Keratinocyte (primary cell): ENCODE data around the gene NLGN4X. TPM values are rescaled to one million over a fixed set of nuclear protein-coding genes. Genes with fewer than 3 reads are reported as not detected.

Source experiments
- DNase-seq: peaks from one replicate; pipeline ENCODE4 v3.0.0-alpha.2; 2011; ENCODE audit warnings: low read depth, missing footprints, low spot score
- FAIRE-seq: peaks from 2 replicates; lab custom pipeline; 2011; peaks lifted over from hg19 to GRCh38; lab: Jason Lieb, UNC
- H2AFZ ChIP-seq: 2 replicates; pipeline ENCODE4 v1.6.0; 2012; ENCODE audit warnings: low read length, control low read depth, inconsistent platforms; ENCODE audit not compliant: control insufficient read depth
- H3K27ac ChIP-seq: 2 replicates; pipeline ENCODE4 v1.5.1; 2011; ENCODE audit warnings: low read length; ENCODE audit not compliant: control insufficient read depth, insufficient read depth
- H3K27me3 ChIP-seq: 3 replicates; pipeline ENCODE4 v1.6.0; 2011; ENCODE audit warnings: low read length; ENCODE audit not compliant: control insufficient read depth, insufficient read depth; ENCODE audit errors: extremely low read depth
- H3K36me3 ChIP-seq, 2 experiments: 2 replicates in 1 of 2; 3 replicates in 1 of 2; pipeline ENCODE4 v1.5.1; 2011; ENCODE audit warnings: low read length in 2 of 2, mild to moderate bottlenecking in 1 of 2; ENCODE audit not compliant: control insufficient read depth in 2 of 2, insufficient read depth in 2 of 2; ENCODE audit errors: extremely low read depth in 1 of 2
- H3K4me1 ChIP-seq: 3 replicates; pipeline ENCODE4 v1.5.1; 2011; ENCODE audit warnings: low read length; ENCODE audit not compliant: control insufficient read depth, insufficient read depth; ENCODE audit errors: extremely low read depth
- H3K4me2 ChIP-seq: 3 replicates; pipeline ENCODE4 v1.6.0; 2011; ENCODE audit warnings: low read depth, low read length; ENCODE audit not compliant: control insufficient read depth, insufficient read depth; ENCODE audit errors: extremely low read depth
- H3K4me3 ChIP-seq, 3 experiments: fragments of 200-600 bp in 1 of 3; sonication (generic) in 1 of 3; 2 replicates in 2 of 3; 3 replicates in 1 of 3; pipeline ENCODE4 v1.5.1; 2011 to 2016; ENCODE audit warnings: low read length in 3 of 3, mild to moderate bottlenecking in 3 of 3, control low read depth in 2 of 3, inconsistent platforms in 1 of 3, low read depth in 1 of 3, mixed read lengths in 1 of 3, mixed run types in 1 of 3, moderate library complexity in 1 of 3; ENCODE audit not compliant: control insufficient read depth in 2 of 3, insufficient read depth in 2 of 3; ENCODE audit errors: extremely low read depth in 1 of 3
- H3K79me2 ChIP-seq: 2 replicates; pipeline ENCODE4 v1.6.0; 2012; ENCODE audit warnings: low read length; ENCODE audit not compliant: control insufficient read depth, insufficient read depth
- H3K9ac ChIP-seq: 3 replicates; pipeline ENCODE4 v1.6.0; 2011; ENCODE audit warnings: low read length; ENCODE audit not compliant: control insufficient read depth, insufficient read depth; ENCODE audit errors: extremely low read depth
- H3K9me1 ChIP-seq: 3 replicates; pipeline ENCODE4 v1.6.0; 2011; ENCODE audit warnings: low read length; ENCODE audit not compliant: control insufficient read depth, insufficient read depth; ENCODE audit errors: extremely low read depth
- H3K9me3 ChIP-seq: 2 replicates; pipeline ENCODE4 v1.5.1; 2012; ENCODE audit warnings: low read depth, low read length; ENCODE audit not compliant: control insufficient read depth
- H4K20me1 ChIP-seq: 3 replicates; pipeline ENCODE4 v1.6.0; 2011; ENCODE audit warnings: low read length; ENCODE audit not compliant: control insufficient read depth, insufficient read depth; ENCODE audit errors: extremely low read depth
- CTCF ChIP-seq, 3 experiments: IDR thresholded peaks in 1 of 3; conservative IDR thresholded peaks in 1 of 3; optimal IDR thresholded peaks in 1 of 3; 2 replicates in 2 of 3; 3 replicates in 1 of 3; pipeline versions ENCODE3 to v1.5.1; 2011; ENCODE audit warnings: low read length in 3 of 3, mild to moderate bottlenecking in 3 of 3, moderate library complexity in 2 of 3, control low read depth in 1 of 3, inconsistent platforms in 1 of 3; ENCODE audit not compliant: insufficient read depth in 2 of 3; ENCODE audit errors: extremely low read depth in 1 of 3
- EZH2 ChIP-seq: IDR thresholded peaks from one replicate; pipeline ENCODE4 v1.6.1; 2012; ENCODE audit warnings: inconsistent platforms, mild to moderate bottlenecking, low read length, moderate library complexity
- dilution Hi-C: fragments of 300-500 bp; cut with MboI; formaldehyde crosslinking; loops from one replicate; pipeline ENCODE4 v1.7.0; 2020; ENCODE audit warnings: low sequenced_read_pairs; ENCODE audit not compliant: extremely low pct_ligation_motif_present
- polyA plus RNA-seq, 5 experiments: library from polyadenylated mRNA; depleted of rRNA in 3 of 5; stranded (reverse) in 3 of 5; stranded (forward) in 1 of 5; unstranded in 1 of 5; fragments of >200 nt; gene quantifications; 1 replicate in 1 of 5; 2 replicates in 3 of 5; 3 replicates in 1 of 5; pipeline versions ENCODE4 v1.2.1 to v1.2.3, GENCODE V29; 2011 to 2012; ENCODE audit warnings: missing spikeins in 2 of 5, low read depth in 1 of 5, low replicate concordance in 1 of 5

Gene NLGN4X
- polyA plus RNA-seq, 1 donor (not counting 4 experiments of a cell fraction or from before 2014, with no cell fraction given), result 2.0 TPM

- no peak for DNase-seq
- TF ChIP-seq CTCF (optimal IDR thresholded peaks at IDR 0.05 in 1 of 3, IDR thresholded peaks at IDR 0.05 in 1 of 3, conservative IDR thresholded peaks at IDR 0.05 in 1 of 3; ENCODE audit: extremely low read depth in 1 of 3, insufficient read depth in 2 of 3, low read length in 3 of 3) (no peak), EZH2 (no peak)
- no peaks in the 10 kb centered on the region for H3K9me1 ChIP-seq
- H3K4me3 ChIP-seq, result no peak overlapping the region
- peaks cover 2% of the 10 kb centered on the region for H3K4me1 ChIP-seq
- no peaks in the 10 kb centered on the region for H3K27me3 ChIP-seq
- no peak for FAIRE-seq
- no peaks in the 10 kb centered on the region for H3K79me2 ChIP-seq
- no peak overlapping the region for H2AFZ ChIP-seq
- no peaks in the 10 kb centered on the region for H3K9me3 ChIP-seq
- no peaks in the 10 kb centered on the region for H3K36me3 ChIP-seq
- dilution Hi-C loops, result no loop called here
- H3K27ac ChIP-seq, result no peak overlapping the region
- H4K20me1 ChIP-seq, result no peaks in the 10 kb centered on the region
- no peak overlapping the region for H3K4me2 ChIP-seq
- no peak overlapping the region for H3K9ac ChIP-seq
These were observed 156.9 kb downstream of the NLGN4X start for GRCh38 chrX:6071731-6072130.

- Histone ChIP-seq H3K4me1 (peaks cover 2% of the 10 kb centered on the region), H3K36me3 (no peaks in the 10 kb centered on the region), H2AFZ (no peak overlapping the region), H3K27ac (no peak overlapping the region), H3K27me3 (no peaks in the 10 kb centered on the region), H4K20me1 (no peaks in the 10 kb centered on the region), H3K4me2 (no peak overlapping the region), H3K9me1 (no peaks in the 10 kb centered on the region), H3K79me2 (no peaks in the 10 kb centered on the region), H3K9ac (no peak overlapping the region), H3K9me3 (no peaks in the 10 kb centered on the region), H3K4me3 (no peak overlapping the region)
- DNase-seq, result no peak
- FAIRE-seq, result no peak
- TF ChIP-seq EZH2 (no peak), CTCF (optimal IDR thresholded peaks at IDR 0.05 in 1 of 3, IDR thresholded peaks at IDR 0.05 in 1 of 3, conservative IDR thresholded peaks at IDR 0.05 in 1 of 3; ENCODE audit: extremely low read depth in 1 of 3, insufficient read depth in 2 of 3, low read length in 3 of 3) (no peak)
- dilution Hi-C loops, result no loop called here
These were observed 161.1 kb downstream of the NLGN4X start for GRCh38 chrX:6067600-6067999.
